GM12874 (cell line): Measurements from ENCODE around the gene TMTC1.

ENCODE experiments used
- TF ChIP-seq, protein P1 (sequence below): IDR thresholded peaks from 2 replicates; pipeline ENCODE4 v1.5.1; 2011; ENCODE audit warnings: low read depth, mild to moderate bottlenecking, control low read depth, low read length, moderate library complexity; ENCODE audit not compliant: insufficient read depth

The TMTC1 gene

DNA sequence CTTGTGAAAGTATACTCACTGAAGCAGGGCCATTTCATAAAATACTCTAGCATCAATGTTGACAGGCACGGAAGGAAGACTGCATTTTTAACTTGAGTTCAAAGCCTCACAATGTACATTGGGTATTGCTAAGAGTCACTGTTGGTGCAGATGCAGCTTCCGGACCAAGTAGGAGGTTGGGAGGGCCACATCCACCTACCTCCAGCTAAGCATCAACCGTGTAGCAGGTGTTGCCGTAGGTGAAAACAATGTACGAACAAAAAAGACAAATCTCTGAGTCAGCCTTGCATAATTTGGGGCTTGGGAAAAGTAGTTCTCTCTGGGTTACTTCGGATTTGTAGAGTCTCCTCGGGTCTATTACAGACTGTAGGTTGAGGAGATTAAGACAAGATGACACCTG is 48.1 kb downstream of the TMTC1 start:
- TF ChIP-seq, protein P1, sequence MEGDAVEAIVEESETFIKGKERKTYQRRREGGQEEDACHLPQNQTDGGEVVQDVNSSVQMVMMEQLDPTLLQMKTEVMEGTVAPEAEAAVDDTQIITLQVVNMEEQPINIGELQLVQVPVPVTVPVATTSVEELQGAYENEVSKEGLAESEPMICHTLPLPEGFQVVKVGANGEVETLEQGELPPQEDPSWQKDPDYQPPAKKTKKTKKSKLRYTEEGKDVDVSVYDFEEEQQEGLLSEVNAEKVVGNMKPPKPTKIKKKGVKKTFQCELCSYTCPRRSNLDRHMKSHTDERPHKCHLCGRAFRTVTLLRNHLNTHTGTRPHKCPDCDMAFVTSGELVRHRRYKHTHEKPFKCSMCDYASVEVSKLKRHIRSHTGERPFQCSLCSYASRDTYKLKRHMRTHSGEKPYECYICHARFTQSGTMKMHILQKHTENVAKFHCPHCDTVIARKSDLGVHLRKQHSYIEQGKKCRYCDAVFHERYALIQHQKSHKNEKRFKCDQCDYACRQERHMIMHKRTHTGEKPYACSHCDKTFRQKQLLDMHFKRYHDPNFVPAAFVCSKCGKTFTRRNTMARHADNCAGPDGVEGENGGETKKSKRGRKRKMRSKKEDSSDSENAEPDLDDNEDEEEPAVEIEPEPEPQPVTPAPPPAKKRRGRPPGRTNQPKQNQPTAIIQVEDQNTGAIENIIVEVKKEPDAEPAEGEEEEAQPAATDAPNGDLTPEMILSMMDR: no peak

DNA sequence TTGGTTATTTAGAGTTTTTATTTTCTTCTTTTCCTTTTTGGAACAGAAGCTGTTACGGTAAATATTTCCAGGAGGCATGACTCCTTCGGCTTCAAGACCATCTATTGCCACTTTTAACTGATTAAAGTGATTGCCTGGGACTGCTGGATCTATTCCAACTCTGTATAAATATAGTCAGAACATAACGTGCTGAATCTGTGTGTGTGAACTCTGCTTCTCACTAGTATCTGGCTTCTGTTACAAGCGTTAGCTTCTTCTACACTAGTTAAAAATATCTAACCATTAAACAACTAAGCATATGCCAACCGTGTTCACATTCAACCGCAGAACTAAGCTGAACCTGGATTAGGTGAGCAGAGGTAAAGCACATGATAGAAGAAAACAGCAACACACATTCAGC is 49.0 kb downstream of the TMTC1 start:
- TF ChIP-seq, protein P1: no peak

DNA sequence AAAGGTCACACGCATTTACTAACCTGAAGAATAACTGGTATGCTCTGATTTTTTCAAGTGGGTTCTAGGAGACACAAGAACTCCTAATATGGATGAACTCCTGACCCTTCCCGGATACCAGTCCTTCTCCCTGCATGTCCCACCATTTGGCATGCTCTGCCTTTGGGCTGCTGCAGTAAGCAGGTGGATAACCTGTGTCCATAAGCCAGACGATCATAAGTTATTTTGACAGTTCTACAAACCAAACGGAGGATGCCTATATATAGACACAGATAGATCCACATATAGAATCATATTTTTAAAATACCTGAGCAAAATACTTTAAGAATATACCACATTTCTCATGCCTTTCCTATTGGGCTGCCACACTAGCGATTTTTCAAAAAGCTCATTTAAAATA is 49.4 kb downstream of the TMTC1 start:
- TF ChIP-seq, protein P1: no peak

DNA sequence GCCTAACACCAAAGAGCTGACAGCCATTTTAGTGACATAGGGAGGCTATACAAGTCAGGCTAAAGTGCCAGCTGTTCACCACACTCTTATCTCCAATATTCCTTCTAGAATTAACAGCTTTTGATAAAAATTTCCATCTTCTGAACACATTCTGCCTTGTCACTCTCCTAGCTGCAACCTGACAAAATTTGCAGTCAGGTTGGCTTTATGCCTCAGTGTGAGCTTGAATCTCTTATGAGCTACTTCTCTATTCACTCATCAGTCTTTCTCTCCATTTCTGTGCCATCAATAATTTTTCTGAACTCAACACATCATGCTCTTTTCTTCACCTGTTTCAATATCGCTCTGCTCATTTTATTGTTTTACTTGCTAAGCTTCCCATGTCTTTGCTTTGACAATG is 50.2 kb downstream of the TMTC1 start:
- TF ChIP-seq, protein P1: no peak

DNA sequence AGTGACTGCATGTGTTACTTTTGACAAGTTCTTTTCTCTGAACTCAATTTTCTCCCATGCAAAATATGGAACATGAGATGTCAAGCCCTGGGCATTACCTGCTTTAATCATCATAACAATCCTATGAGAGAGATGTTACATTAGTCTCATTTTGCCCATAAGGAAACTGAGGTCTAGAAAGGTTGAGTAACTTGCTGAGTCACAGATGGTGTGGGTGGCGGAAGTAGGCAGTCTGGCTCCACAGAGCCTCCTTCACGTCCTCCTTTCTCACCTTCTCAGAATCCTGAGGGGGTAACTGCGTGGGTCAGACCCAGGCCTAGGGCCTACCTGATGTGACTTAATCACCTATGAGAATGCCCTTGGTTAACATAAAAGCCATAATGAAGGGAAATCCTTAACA is 50.7 kb downstream of the TMTC1 start:
- TF ChIP-seq, protein P1: no peak

DNA sequence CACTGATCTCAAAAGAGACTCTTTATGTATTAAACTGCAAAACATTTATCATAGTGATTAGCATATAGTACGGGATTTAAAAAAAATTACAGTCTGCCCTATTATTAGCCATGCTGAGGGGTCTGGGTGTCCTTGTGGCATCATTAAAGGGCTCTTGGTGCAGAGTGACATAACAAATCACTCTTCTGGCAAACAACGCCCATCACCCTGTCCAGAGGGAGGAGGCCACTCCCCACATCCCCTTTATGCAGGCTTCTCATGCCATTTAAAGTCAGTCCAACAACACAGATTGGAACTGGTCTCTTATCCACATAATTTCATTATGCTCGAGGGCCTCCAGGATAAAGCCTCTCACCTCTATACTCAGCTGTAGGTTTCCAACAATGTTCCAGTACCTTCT is 51.1 kb downstream of the TMTC1 start:
- TF ChIP-seq, protein P1: no peak

DNA sequence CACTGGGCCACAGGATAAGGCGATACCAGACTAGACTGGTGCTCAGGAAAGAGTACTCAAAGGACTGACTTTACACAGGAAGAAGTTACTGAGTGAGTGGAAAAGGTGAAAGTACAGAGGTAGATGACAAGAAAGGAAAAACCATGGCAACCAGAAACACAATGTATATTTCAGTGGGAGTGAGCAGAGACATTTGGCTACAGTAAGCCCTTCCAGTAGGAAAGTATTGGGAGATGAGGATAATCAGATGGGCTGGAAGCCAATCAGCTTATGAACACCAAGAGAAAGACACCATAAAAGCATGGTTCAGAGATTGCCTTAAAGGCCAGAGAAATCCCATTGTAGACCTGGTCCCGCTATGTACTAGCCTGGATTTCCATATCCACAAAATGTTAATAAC is 51.6 kb downstream of the TMTC1 start:
- TF ChIP-seq, protein P1: no peak

DNA sequence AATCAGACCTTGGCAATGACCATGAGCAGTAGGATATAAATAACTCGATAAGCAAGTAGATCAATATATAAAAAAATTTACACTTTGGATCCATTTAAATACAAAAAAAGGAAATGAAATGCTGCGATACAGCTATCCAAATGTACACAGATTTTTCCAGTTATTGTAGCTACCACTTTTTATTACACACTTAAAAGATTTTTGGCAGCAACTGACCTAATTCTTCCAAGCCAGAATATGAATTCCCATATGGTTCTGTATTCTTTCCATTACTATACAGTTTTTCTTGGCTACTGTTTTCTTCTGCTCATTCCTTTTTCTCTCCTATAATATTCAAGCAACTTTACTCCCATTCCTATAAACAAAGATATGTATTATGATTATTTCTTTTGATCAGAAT is 52.2 kb downstream of the TMTC1 start:
- TF ChIP-seq, protein P1: no peak
